AG10803 (cell line): ENCODE data around the gene ICAM4.
"Not testable (repeated sequence)": the region's sequence is repeated elsewhere in the genome, so short reads cannot be mapped to it uniquely, and the experiment has no call there.

ENCODE experiments used
- DNase-seq: peaks from one replicate; pipeline ENCODE4 v3.0.0; 2010; ENCODE audit warnings: low read depth
- H3K4me3 ChIP-seq: 2 replicates; pipeline ENCODE4 v1.5.1; 2011; ENCODE audit warnings: mild to moderate bottlenecking, low read length, control low read depth
- TF ChIP-seq, protein P1 (sequence below): conservative IDR thresholded peaks from 2 replicates; pipeline ENCODE4 v1.5.1; 2011; ENCODE audit warnings: mild to moderate bottlenecking, low read length, control low read depth, inconsistent platforms

The ICAM4 gene

DNA sequence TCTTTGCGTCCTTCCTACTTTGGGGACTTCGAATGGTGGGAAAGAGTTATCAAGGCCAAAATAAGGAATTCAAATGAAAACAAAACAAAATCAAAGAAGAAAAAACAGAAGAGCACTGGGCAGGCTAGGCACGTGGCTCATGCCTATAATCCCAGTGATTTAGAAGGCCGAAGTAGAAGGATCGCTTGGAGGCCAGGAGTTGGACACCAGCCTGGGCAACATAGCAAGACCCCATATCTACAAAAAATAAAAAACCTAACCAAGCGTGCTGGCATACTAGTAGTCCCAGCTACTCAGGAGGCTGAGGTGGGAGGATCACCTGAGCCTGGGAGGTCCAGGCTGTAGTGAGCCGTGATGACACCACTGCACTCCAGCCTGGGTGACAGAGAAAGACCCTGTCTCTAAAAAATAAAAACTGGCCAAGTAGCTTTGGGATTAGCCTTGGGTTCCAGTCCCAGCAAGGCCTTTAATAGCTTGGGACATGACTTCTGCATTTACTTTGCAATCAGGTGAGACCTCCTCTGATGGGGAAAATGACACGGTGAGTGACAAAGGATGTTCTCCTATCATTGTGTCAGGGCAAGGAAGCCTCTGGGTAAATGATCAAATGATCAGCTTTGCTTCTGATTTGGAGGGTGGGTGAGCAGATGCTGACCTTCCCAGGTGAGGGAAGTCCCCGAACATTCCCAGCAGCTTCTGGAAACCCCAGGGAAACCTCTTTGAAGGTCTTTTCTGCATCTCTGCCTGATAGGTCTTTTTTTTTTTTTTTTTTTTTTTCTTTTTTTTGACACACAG lies 8.8 kb upstream of the ICAM4 start:
- no peak for DNase-seq

GRCh38 chr19:10278935-10279334 lies 7.8 kb upstream of the ICAM4 start:
- no peak for DNase-seq
- TF ChIP-seq, protein P1, sequence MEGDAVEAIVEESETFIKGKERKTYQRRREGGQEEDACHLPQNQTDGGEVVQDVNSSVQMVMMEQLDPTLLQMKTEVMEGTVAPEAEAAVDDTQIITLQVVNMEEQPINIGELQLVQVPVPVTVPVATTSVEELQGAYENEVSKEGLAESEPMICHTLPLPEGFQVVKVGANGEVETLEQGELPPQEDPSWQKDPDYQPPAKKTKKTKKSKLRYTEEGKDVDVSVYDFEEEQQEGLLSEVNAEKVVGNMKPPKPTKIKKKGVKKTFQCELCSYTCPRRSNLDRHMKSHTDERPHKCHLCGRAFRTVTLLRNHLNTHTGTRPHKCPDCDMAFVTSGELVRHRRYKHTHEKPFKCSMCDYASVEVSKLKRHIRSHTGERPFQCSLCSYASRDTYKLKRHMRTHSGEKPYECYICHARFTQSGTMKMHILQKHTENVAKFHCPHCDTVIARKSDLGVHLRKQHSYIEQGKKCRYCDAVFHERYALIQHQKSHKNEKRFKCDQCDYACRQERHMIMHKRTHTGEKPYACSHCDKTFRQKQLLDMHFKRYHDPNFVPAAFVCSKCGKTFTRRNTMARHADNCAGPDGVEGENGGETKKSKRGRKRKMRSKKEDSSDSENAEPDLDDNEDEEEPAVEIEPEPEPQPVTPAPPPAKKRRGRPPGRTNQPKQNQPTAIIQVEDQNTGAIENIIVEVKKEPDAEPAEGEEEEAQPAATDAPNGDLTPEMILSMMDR: no peak
- H3K4me3 ChIP-seq: no peak overlapping the region

More for the DNA sequence above, 8.8 kb upstream of the ICAM4 start:
- TF ChIP-seq, protein P1: no peak
- H3K4me3 ChIP-seq: no peak overlapping the region

GRCh38 chr19:10279737-10280442 lies 6.9 kb upstream of the ICAM4 start:
- no peak for DNase-seq
- TF ChIP-seq, protein P1: no peak
- H3K4me3 ChIP-seq: no peak overlapping the region

DNA sequence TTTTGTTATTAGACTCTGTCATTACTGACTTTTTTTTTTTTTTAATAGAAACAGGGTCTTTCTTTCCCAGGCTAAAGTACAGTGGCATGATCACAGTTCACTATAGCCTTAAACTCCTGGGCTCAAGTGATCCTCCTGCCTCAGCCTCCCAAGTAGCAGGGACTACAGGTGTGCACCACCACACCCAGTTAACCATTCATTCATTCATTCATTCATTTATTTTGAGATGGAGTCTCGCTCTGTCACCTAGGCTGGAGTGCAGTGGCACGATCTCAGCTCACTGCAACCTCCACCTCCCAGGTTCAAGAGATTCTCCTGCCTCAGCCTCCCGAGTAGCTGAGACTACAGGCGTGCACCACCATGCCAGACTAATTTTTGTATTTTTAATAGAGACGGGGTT lies 4.7 kb upstream of the ICAM4 start:
- not testable (repeated sequence) for H3K4me3 ChIP-seq, DNase-seq

- no peak overlapping the region for H3K4me3 ChIP-seq
- no peak for DNase-seq
- TF ChIP-seq, protein P1: no peak
Measured at GRCh38 chr19:10283301-10284064, 3.3 kb upstream of the ICAM4 start.

GRCh38 chr19:10284065-10284959 lies 2.4 kb upstream of the ICAM4 start:
- H3K4me3 ChIP-seq: no peak overlapping the region
- TF ChIP-seq, protein P1: no peak
- DNase-seq: no peak

DNA sequence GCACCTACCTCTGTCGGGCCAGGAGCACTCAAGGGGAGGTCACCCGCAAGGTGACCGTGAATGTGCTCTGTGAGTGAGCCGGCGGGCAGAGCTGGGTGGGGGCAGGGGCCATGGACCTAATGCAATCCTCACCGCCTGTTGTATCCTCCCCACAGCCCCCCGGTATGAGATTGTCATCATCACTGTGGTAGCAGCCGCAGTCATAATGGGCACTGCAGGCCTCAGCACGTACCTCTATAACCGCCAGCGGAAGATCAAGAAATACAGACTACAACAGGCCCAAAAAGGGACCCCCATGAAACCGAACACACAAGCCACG lies 1.8 kb upstream of the ICAM4 start:
- no peak overlapping the region for H3K4me3 ChIP-seq
- no peak for DNase-seq
- TF ChIP-seq, protein P1: no peak
